ENCODE data around the gene IRAG1.

The IRAG1 gene

GRCh38 chr11:10693509-10694081 is at the start of gene IRAG1:
Gene IRAG1, minus strand, starts transcription at chr11:10693755. Its CDS starts 153 bp downstream, at chr11:10693602.
- peak in 1 of 2 experiments; percentile 9 for DNase-seq

- no peak for DNase-seq
Measured at GRCh38 chr11:10742460-10743208, 49.1 kb upstream of the IRAG1 start.

GRCh38 chr11:10735481-10736475 is 42.2 kb upstream of the IRAG1 start:
- peak; percentile 87 to 92 for DNase-seq

GRCh38 chr11:10731064-10731680 is 37.6 kb upstream of the IRAG1 start:
- no peak for DNase-seq

GRCh38 chr11:10730151-10730550 is 36.6 kb upstream of the IRAG1 start:
- DNase-seq: no peak

GRCh38 chr11:10728789-10729472 is 35.4 kb upstream of the IRAG1 start:
- peak; percentile 84 to 94 for DNase-seq

- DNase-seq: peak in 1 of 2 experiments; percentile 57
Measured at GRCh38 chr11:10728154-10728553, 34.6 kb upstream of the IRAG1 start.

- no peak for DNase-seq
Measured at GRCh38 chr11:10727146-10727851, 33.7 kb upstream of the IRAG1 start.

- no peak for DNase-seq
Measured at GRCh38 chr11:10725907-10726253, 32.3 kb upstream of the IRAG1 start.

GRCh38 chr11:10725114-10725906 is 31.8 kb upstream of the IRAG1 start:
- DNase-seq: no peak

- no peak for DNase-seq
Measured at GRCh38 chr11:10722307-10722706, 28.8 kb upstream of the IRAG1 start.

GRCh38 chr11:10720881-10721376 is 27.4 kb upstream of the IRAG1 start:
- no peak for DNase-seq

GRCh38 chr11:10719616-10720015 is 26.1 kb upstream of the IRAG1 start:
- peak in 1 of 2 experiments; percentile 30 for DNase-seq

- no peak for DNase-seq
Measured at GRCh38 chr11:10716543-10717259, 23.1 kb upstream of the IRAG1 start.

GRCh38 chr11:10716122-10716521 is 22.6 kb upstream of the IRAG1 start:
- no peak for DNase-seq

GRCh38 chr11:10715571-10715970 is 22.0 kb upstream of the IRAG1 start:
- DNase-seq: no peak

GRCh38 chr11:10709299-10710086 is 15.9 kb upstream of the IRAG1 start:
- DNase-seq: no peak

- no peak for DNase-seq
Measured at GRCh38 chr11:10708131-10708530, 14.6 kb upstream of the IRAG1 start.

GRCh38 chr11:10701982-10702381 is 8.4 kb upstream of the IRAG1 start:
- no peak for DNase-seq
